A549 (cell line): ENCODE measurements around the gene SCNN1B.

Experiments
- CTCF ChIP-seq: fragments of >200 bp; sonication (Bioruptor Twin); formaldehyde crosslinking; IDR thresholded peaks from 3 replicates; pipeline ENCODE4 v1.5.1; 2016
- JUN ChIP-seq, 2 experiments: fragments of >200 bp; sonication (Bioruptor Twin); formaldehyde crosslinking; IDR thresholded peaks; 2 replicates in 1 of 2; 3 replicates in 1 of 2; pipeline ENCODE4 v1.6.1; 2016 to 2017
- KDM1A ChIP-seq: fragments of 200-600 bp; sonication (generic); IDR thresholded peaks from 2 replicates; pipeline ENCODE4 v1.6.1; 2016; ENCODE audit warnings: low read depth, mild to moderate bottlenecking
- MYC ChIP-seq: IDR thresholded peaks from 2 replicates; pipeline ENCODE4 v1.6.1; 2012; ENCODE audit warnings: mild to moderate bottlenecking, inconsistent platforms, low read length, improper control_type of control experiment, borderline replicate concordance
- POLR2A ChIP-seq: IDR thresholded peaks from 2 replicates; pipeline ENCODE4 v1.6.1; 2012; ENCODE audit warnings: mild to moderate bottlenecking, low read length
- RAD21 ChIP-seq, 2 experiments: fragments of >200 bp in 1 of 2; sonication (Bioruptor Twin) in 1 of 2; formaldehyde crosslinking in 1 of 2; IDR thresholded peaks in 1 of 2; conservative IDR thresholded peaks in 1 of 2; 2 replicates in 1 of 2; 3 replicates in 1 of 2; pipeline ENCODE4 v1.6.1; 2012 to 2018; ENCODE audit warnings: inconsistent platforms in 1 of 2
- TF ChIP-seq, protein P1 (sequence below): IDR thresholded peaks from 2 replicates; pipeline ENCODE4 v1.6.1; 2012

DNA sequence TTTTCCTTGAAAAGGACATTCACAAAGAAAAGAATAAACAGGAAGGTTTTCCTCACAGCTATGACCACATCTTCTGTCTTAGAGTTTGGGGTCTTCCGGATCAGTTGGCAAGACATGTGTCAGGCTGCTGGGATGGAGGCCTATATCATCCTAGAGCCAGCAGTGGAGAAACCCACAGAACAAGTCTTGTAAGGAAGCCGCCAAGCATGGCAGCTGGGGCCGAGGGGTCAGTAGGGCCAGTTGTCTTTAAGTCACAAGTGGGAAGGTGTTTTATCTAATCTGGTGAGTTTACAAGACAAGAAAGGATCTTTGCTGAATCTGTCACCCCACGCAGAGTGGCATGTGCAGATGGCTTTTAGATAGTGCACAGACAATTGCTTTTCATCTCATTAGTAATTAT lies 25.7 kb downstream of the SCNN1B start:
- TF ChIP-seq POLR2A (no peak), CTCF (no peak), MYC (no peak), JUN (IDR thresholded peaks at IDR 0.05) (no peak), RAD21 (conservative IDR thresholded peaks at IDR 0.05 in 1 of 2, IDR thresholded peaks at IDR 0.05 in 1 of 2) (no peak), KDM1A (no peak)
- TF ChIP-seq, protein P1, sequence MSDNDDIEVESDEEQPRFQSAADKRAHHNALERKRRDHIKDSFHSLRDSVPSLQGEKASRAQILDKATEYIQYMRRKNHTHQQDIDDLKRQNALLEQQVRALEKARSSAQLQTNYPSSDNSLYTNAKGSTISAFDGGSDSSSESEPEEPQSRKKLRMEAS = no peak
